HUES64 (cell line): ENCODE data around the gene CFHR4.
"Not testable (repeated sequence)": the region's sequence is repeated elsewhere in the genome, so short reads cannot be mapped to it uniquely, and the experiment has no call there.

ENCODE experiments used
- H3K27ac ChIP-seq: 2 replicates; pipeline ENCODE4 v1.7.0; 2013; ENCODE audit warnings: low read depth, low read length, inconsistent platforms
- H3K27me3 ChIP-seq: 2 replicates; pipeline ENCODE4 v1.6.1; 2013; ENCODE audit warnings: mild to moderate bottlenecking, low read length; ENCODE audit not compliant: insufficient read depth
- H3K36me3 ChIP-seq: 2 replicates; pipeline ENCODE4 v1.6.1; 2013; ENCODE audit warnings: mild to moderate bottlenecking, low read length; ENCODE audit not compliant: insufficient read depth
- H3K4me1 ChIP-seq: 2 replicates; pipeline ENCODE4 v1.6.1; 2013; ENCODE audit warnings: mild to moderate bottlenecking, low read length, moderate library complexity; ENCODE audit not compliant: insufficient read depth
- H3K4me3 ChIP-seq: 2 replicates; pipeline ENCODE4 v1.5.1; 2013; ENCODE audit warnings: mild to moderate bottlenecking, low read length, moderate library complexity
- H3K9ac ChIP-seq: 2 replicates; pipeline ENCODE4 v1.6.1; 2013; ENCODE audit warnings: mild to moderate bottlenecking, low read depth, low read length
- H3K9me3 ChIP-seq: 2 replicates; pipeline ENCODE4 v1.6.1; 2013; ENCODE audit warnings: low read depth, low read length; ENCODE audit not compliant: insufficient read depth
- WGBS: fragments of 150-250, 120-280 bp; methylation state at CpG from one replicate; pipeline ENCODE4 v1.1.7; 2013; ENCODE audit warnings: missing lambda C conversion rate; 5-methylcytosine and 5-hydroxymethylcytosine counted together

The CFHR4 gene

DNA sequence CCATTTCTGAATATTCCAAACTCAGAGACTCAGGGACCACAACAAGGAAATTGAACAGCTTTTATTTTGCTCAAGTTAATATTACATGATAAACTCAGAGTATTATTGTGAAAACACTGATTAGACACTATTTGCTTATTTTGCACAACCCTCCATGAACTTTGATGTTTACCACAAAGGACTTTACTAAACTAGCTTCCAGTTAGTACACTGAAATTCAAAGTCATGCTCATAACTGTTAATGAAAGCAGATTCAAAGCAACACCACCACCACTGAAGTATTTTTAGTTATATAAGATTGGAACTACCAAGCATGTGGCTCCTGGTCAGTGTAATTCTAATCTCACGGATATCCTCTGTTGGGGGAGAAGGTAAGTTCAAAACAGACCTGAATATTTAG, 55.7 kb downstream of the CFHR4 start, which contains the start of gene CFHR2:
CFHR2 (plus strand) TSS at position 171 of the 400 bp plus-strand sequence; CDS start at position 314, 143 bp downstream.
- not testable (repeated sequence) for H3K36me3 ChIP-seq, H3K9me3 ChIP-seq, H3K27me3 ChIP-seq, H3K4me3 ChIP-seq, H3K9ac ChIP-seq, H3K27ac ChIP-seq, H3K4me1 ChIP-seq
- no CpG with 5 or more reads among the region's 1 CpG for WGBS

DNA sequence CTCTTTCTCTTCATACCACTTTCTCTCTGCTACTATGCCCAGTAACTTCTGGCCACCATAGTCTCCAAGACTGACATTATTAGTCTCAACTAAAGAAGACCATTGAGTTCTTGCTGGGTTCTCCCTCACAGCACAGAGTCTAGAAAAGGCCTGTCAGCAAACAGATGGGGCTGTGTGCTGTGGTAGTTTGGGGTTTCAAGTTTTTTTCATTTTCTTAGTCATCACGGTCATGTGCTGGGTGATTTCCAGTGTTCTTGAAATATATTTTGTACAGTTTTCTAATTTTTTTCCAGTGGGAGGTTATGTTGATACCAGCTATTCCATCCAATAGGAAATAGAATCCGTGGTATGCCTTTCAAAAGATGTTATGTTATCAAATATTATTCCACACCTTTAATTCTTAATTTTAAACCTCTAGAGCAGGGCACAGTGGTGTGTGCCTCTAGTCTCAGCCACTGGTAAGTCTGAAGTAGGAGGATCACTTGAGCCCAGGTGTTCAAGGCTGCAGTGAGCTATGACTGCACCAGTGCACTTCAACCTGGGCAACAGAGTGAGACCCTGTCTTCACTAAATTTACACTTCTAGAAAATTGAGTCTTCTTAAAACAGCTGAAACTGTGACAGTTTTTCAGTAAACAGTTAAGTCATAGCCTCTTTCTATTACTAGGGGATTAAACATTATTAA, 64.0 kb downstream of the CFHR4 start:
- Histone ChIP-seq H3K9me3 (no peaks in the 10 kb centered on the region), H3K27me3 (no peaks in the 10 kb centered on the region), H3K4me3 (no peak overlapping the region), H3K4me1 (no peaks in the 10 kb centered on the region), H3K27ac (no peak overlapping the region), H3K9ac (no peak overlapping the region), H3K36me3 (no peaks in the 10 kb centered on the region)
- WGBS, result 100% methylated on average over 1 of the region's 2 CpGs

DNA sequence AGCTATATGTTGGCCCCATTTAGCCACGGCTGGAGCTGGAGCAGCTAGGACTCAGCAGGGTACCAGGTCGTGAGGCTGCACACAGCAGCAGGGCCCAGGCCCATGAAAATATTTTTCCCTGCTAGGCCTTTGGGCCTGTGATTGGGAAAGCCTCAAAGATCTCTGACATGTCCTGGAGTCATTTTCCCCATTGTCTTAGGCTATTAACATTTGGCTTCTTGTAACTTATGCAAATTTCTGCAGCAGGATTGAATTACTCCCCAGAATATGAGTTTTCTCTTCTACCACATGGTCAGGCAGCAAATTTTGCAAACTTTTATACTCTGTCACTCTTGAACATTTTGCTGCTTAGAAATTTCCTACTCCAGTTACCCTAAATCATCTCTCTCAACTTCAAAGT, 66.9 kb downstream of the CFHR4 start:
- Histone ChIP-seq H3K36me3 (no peaks in the 10 kb centered on the region), H3K9ac (no peak overlapping the region), H3K9me3 (no peaks in the 10 kb centered on the region), H3K27ac (no peak overlapping the region), H3K4me3 (no peak overlapping the region), H3K27me3 (no peaks in the 10 kb centered on the region), H3K4me1 (no peaks in the 10 kb centered on the region)
- WGBS, result 78% methylated on average over 2 of the region's 2 CpGs

DNA sequence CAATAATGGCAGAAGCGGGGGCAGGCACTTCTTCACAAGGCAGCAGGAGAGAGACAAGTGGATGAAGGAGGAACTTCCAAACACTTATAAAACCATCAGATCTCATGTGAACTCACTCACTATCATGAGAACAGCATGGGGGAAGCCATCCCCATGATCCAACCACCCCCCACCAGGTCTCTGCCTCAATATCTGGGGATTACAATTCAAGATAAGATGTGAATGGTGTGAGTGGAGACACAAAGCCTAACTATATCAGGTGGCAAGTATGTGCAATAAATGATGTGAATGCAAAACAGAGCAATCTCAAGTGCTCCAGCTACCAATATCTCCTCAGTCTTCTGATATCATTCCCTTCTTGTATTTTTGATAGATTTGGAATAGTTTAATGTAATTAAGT, 68.1 kb downstream of the CFHR4 start:
- Histone ChIP-seq H3K9ac (no peak overlapping the region), H3K27me3 (no peaks in the 10 kb centered on the region), H3K27ac (no peak overlapping the region), H3K9me3 (no peaks in the 10 kb centered on the region), H3K4me1 (no peaks in the 10 kb centered on the region), H3K36me3 (no peaks in the 10 kb centered on the region), H3K4me3 (no peak overlapping the region)
- 80% methylated on average over 1 of the region's 1 CpG for WGBS

DNA sequence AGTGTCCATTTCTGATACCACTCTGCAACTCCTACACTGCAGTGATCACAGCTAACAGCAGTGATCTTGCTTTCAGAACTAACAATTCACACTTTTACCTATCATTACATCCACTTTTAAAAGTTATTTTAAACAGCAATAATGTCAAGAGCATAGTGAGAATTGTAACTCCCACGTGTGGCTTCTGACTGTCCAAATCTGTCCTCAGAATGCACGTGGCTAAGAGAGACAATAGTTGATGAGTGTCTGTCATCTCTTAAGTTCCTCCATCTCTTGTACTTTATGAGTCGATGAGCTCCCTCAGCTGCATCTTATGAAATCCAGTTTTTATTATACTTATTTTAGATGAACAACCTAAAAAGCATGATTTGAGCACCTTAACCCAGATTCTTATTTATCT, 73.0 kb downstream of the CFHR4 start:
- WGBS, result 93% methylated on average over 3 of the region's 3 CpGs
- H3K9ac ChIP-seq, result no peak overlapping the region

More for the DNA sequence above, 73.0 kb downstream of the CFHR4 start:
- H3K36me3 ChIP-seq, result no peaks in the 10 kb centered on the region
- H3K27ac ChIP-seq, result no peak overlapping the region
- no peaks in the 10 kb centered on the region for H3K9me3 ChIP-seq
- no peak overlapping the region for H3K4me3 ChIP-seq
- H3K27me3 ChIP-seq, result no peaks in the 10 kb centered on the region
- H3K4me1 ChIP-seq, result no peaks in the 10 kb centered on the region
